Measurements from ENCODE around the gene WFIKKN1.

DNA sequence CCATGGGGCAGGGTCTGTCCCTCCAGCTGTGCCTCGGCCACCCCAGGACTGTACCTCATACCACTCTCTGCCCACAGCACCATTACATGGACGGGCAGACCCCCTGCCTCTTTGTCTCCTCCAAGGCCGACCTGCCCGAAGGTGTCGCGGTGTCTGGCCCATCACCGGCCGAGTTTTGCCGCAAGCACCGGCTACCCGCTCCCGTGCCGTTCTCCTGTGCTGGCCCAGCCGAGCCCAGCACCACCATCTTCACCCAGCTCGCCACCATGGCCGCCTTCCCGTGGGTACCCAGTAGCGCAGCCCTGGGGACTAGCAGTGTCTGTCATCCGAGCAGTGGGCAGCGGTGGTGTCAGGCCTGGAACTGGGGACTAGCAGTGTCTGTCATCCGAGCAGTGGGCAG, 42.1 kb downstream of the WFIKKN1 start:
- TF ChIP-seq, protein P1, sequence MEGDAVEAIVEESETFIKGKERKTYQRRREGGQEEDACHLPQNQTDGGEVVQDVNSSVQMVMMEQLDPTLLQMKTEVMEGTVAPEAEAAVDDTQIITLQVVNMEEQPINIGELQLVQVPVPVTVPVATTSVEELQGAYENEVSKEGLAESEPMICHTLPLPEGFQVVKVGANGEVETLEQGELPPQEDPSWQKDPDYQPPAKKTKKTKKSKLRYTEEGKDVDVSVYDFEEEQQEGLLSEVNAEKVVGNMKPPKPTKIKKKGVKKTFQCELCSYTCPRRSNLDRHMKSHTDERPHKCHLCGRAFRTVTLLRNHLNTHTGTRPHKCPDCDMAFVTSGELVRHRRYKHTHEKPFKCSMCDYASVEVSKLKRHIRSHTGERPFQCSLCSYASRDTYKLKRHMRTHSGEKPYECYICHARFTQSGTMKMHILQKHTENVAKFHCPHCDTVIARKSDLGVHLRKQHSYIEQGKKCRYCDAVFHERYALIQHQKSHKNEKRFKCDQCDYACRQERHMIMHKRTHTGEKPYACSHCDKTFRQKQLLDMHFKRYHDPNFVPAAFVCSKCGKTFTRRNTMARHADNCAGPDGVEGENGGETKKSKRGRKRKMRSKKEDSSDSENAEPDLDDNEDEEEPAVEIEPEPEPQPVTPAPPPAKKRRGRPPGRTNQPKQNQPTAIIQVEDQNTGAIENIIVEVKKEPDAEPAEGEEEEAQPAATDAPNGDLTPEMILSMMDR (conservative IDR thresholded peaks at IDR 0.05; ENCODE audit: low read length), result no peak
- TF ChIP-seq EZH2phosphoT487 (IDR thresholded peaks at IDR 0.05; ENCODE audit: borderline replicate concordance, low read depth, low read length), result no peak
